Measurements from ENCODE around the gene G3BP1. TPM values are rescaled to one million over a fixed set of nuclear protein-coding genes. Genes with fewer than 3 reads are reported as not detected.
"Not testable (repeated sequence)": the region's sequence is repeated elsewhere in the genome, so short reads cannot be mapped to it uniquely, and the experiment has no call there.

Gene G3BP1
- 108 TPM for total RNA-seq
- 100 to 1,000 TPM; 176 to 199 (median 184) TPM for polyA plus RNA-seq

DNA sequence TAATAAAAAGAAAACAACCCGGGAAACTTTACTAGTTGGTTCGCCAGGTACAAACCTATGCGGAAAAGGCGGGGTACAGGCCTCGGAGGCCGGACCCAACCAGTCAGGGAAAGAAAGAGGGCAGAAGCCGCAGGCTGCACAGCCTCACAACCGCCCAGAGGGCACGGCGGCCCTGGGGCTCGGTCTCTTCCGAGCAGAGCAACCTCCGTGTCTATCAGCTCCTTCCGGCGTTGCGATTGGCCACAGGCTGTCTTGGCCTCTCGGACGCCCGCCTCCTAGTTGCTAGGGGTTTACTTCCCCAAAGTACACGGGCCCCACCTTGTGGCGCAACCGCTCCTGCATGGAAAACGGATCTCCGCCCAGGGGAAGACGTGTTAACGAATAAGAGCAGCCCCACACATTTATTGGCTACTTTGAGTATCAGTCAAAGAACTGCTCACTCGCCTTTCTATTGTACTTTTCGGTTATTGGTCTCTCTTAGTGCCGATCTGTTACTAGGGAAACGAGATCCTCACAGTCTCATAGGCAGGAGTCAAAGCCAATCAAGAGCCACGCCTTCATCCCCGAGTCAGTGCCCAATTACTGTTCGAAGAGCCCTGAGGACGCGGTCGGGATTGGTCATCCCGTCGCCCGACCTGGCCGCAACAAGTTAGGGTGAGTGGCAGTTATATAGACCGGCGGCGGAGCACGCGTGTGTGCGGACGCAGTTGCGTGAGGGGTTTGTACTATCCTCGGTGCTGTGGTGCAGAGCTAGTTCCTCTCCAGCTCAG, at the start of gene G3BP1:
TSS of gene G3BP1 (plus strand) at position 696 of the 770 bp plus-strand sequence. CDS start 14,667 bp downstream, outside the sequence.
- H3K4me1 ChIP-seq (ENCODE audit: control insufficient read depth, insufficient read depth, low read length, poor library complexity, severe bottlenecking) = peaks cover 56% of the 10 kb centered on the region
- Mint-ChIP-seq H3K27ac (peak within 1 kb of the TSS in 2 of 3 donors; percentile 77 to 94), H3K9me3 (peaks cover 0 to 1% (median 0%) of the 10 kb centered on the region in 7 donors), H3K27me3 (no peaks in the 10 kb centered on the region), H3K4me3 (peak within 1 kb of the TSS in 3 of 4 donors; percentile 89 to 97 (median 96)), H3K4me1 (peaks cover 12 to 45% (median 34%) of the 10 kb centered on the region in 4 donors), H3K36me3 (peaks cover 13% of the 10 kb centered on the region)
- no peaks in the 10 kb centered on the region for H3K9me3 ChIP-seq (ENCODE audit: control insufficient read depth in 2 of 2, low read length in 2 of 2)
- DNase-seq (peak; percentile 100), ATAC-seq (ENCODE audit: low read depth in 2 of 2) (peak; percentile 77 to 81)
- H3K36me3 ChIP-seq (ENCODE audit: control insufficient read depth, insufficient read depth, low read length) = no peaks in the 10 kb centered on the region
- H3K27ac ChIP-seq (ENCODE audit: insufficient read depth, low read length, poor library complexity, severe bottlenecking) = peak within 1 kb of the TSS; percentile 95
- H3K4me3 ChIP-seq (ENCODE audit: low read depth, low read length) = peak within 1 kb of the TSS; percentile 92
- H3K27me3 ChIP-seq (ENCODE audit: control insufficient read depth, insufficient read depth, low read length) = no peaks in the 10 kb centered on the region

- Histone ChIP-seq H3K4me1 (ENCODE audit: control insufficient read depth, insufficient read depth, low read length, poor library complexity, severe bottlenecking) (no peaks in the 10 kb centered on the region), H3K9me3 (ENCODE audit: control insufficient read depth in 2 of 2, low read length in 2 of 2) (no peaks in the 10 kb centered on the region), H3K27me3 (ENCODE audit: control insufficient read depth, insufficient read depth, low read length) (no peaks in the 10 kb centered on the region), H3K27ac (ENCODE audit: insufficient read depth, low read length, poor library complexity, severe bottlenecking) (no peak overlapping the region), H3K4me3 (ENCODE audit: low read depth, low read length) (no peak overlapping the region), H3K36me3 (ENCODE audit: control insufficient read depth, insufficient read depth, low read length) (no peaks in the 10 kb centered on the region)
- H3K27ac Mint-ChIP-seq = no peak overlapping the region
- no peaks in the 10 kb centered on the region for H3K27me3 Mint-ChIP-seq
- DNase-seq (no peak), ATAC-seq (ENCODE audit: low read depth in 2 of 2) (no peak)
- no peaks in the 10 kb centered on the region for H3K9me3 Mint-ChIP-seq
- H3K4me1 Mint-ChIP-seq = peaks cover 0 to 3% (median 1%) of the 10 kb centered on the region in 4 donors
- H3K4me3 Mint-ChIP-seq = no peak overlapping the region
- H3K36me3 Mint-ChIP-seq = no peaks in the 10 kb centered on the region
These were observed 49.2 kb upstream of the G3BP1 start for GRCh38 chr5:151722546-151722945.

DNA sequence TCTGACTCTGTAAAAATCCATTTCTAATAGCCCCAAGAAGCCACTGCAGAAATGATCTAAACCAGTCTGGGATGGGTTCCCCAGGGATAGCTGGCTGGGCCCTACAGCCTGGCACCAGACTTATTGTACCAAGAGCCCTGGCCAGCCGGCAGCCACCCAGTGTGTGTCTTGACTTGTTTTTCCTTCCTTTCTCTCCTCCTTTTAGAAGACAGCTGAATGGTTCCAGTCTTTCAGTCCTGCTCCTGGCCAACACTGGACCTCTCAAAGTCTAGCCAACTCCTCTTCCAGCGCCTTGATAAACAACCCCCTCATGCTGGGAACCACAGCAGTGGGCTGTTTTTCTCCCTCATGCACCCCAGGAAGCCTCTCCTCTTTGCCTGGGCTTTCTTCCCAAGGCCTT, 47.4 kb upstream of the G3BP1 start:
- Mint-ChIP-seq H3K27ac (no peak overlapping the region), H3K4me3 (no peak overlapping the region), H3K9me3 (peaks cover 0 to 3% (median 0%) of the 10 kb centered on the region in 7 donors), H3K27me3 (no peaks in the 10 kb centered on the region), H3K4me1 (peaks cover 0 to 2% (median under 1%) of the 10 kb centered on the region in 4 donors), H3K36me3 (peaks cover 8% of the 10 kb centered on the region)
- no peaks in the 10 kb centered on the region for H3K4me1 ChIP-seq (ENCODE audit: control insufficient read depth, insufficient read depth, low read length, poor library complexity, severe bottlenecking)
- H3K27me3 ChIP-seq (ENCODE audit: control insufficient read depth, insufficient read depth, low read length) = no peaks in the 10 kb centered on the region
- DNase-seq = no peak
- no peaks in the 10 kb centered on the region for H3K36me3 ChIP-seq (ENCODE audit: control insufficient read depth, insufficient read depth, low read length)
- H3K9me3 ChIP-seq (ENCODE audit: control insufficient read depth in 2 of 2, low read length in 2 of 2) = no peaks in the 10 kb centered on the region
- no peak for ATAC-seq (ENCODE audit: low read depth in 2 of 2)
- no peak overlapping the region for H3K27ac ChIP-seq (ENCODE audit: insufficient read depth, low read length, poor library complexity, severe bottlenecking)
- no peak overlapping the region for H3K4me3 ChIP-seq (ENCODE audit: low read depth, low read length)

GRCh38 chr5:151729597-151729996, 42.2 kb upstream of the G3BP1 start:
- not testable (repeated sequence) for DNase-seq; H3K4me1 Mint-ChIP-seq; H3K36me3 ChIP-seq (ENCODE audit: control insufficient read depth, insufficient read depth, low read length); ATAC-seq (ENCODE audit: low read depth in 2 of 2); H3K27me3 ChIP-seq (ENCODE audit: control insufficient read depth, insufficient read depth, low read length); H3K9me3 ChIP-seq (ENCODE audit: control insufficient read depth in 2 of 2, low read length in 2 of 2); H3K4me3 Mint-ChIP-seq; H3K27ac ChIP-seq (ENCODE audit: insufficient read depth, low read length, poor library complexity, severe bottlenecking); H3K27me3 Mint-ChIP-seq; H3K4me1 ChIP-seq (ENCODE audit: control insufficient read depth, insufficient read depth, low read length, poor library complexity, severe bottlenecking); H3K4me3 ChIP-seq (ENCODE audit: low read depth, low read length); H3K27ac Mint-ChIP-seq
- H3K9me3 Mint-ChIP-seq = peaks cover 0 to 11% (median 4%) of the 10 kb centered on the region in 7 donors
- H3K36me3 Mint-ChIP-seq = peaks cover 30% of the 10 kb centered on the region

DNA sequence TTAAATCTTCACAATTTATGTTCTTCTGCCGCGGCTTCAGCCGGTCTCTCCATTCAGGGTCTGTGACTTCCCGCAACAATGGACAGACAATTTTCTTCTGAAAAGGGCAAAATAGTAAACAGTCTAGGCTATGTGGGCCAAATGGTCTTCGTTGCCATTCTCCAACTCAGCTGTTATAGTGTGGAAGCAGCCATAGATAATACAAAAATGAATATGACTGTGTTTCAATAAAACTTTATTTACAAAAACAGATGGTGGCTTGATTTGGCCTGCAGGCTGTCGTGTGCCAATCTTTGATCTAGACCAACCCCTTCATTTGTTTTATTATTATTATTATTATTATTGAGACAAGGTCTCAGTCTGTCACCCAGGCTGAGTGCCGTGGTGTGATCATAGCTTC, 41.4 kb upstream of the G3BP1 start:
- H3K4me3 ChIP-seq (ENCODE audit: low read depth, low read length) = no peak overlapping the region
- H3K27me3 ChIP-seq (ENCODE audit: control insufficient read depth, insufficient read depth, low read length) = no peaks in the 10 kb centered on the region
- no peak for DNase-seq
- H3K9me3 ChIP-seq (ENCODE audit: control insufficient read depth in 2 of 2, low read length in 2 of 2) = peaks cover 0 to 2% of the 10 kb centered on the region in 2 experiments
- Mint-ChIP-seq H3K27ac (no peak overlapping the region), H3K36me3 (peaks cover 30% of the 10 kb centered on the region), H3K4me1 (peaks cover 0 to 4% (median 2%) of the 10 kb centered on the region in 4 donors), H3K27me3 (no peaks in the 10 kb centered on the region), H3K4me3 (no peak overlapping the region), H3K9me3 (peaks cover 0 to 11% (median 4%) of the 10 kb centered on the region in 7 donors)
- no peaks in the 10 kb centered on the region for H3K36me3 ChIP-seq (ENCODE audit: control insufficient read depth, insufficient read depth, low read length)
- ATAC-seq (ENCODE audit: low read depth in 2 of 2) = no peak
- no peak overlapping the region for H3K27ac ChIP-seq (ENCODE audit: insufficient read depth, low read length, poor library complexity, severe bottlenecking)
- no peaks in the 10 kb centered on the region for H3K4me1 ChIP-seq (ENCODE audit: control insufficient read depth, insufficient read depth, low read length, poor library complexity, severe bottlenecking)

GRCh38 chr5:151733358-151734063, 38.2 kb upstream of the G3BP1 start:
- Mint-ChIP-seq H3K4me1 (peaks cover 0 to 4% (median 1%) of the 10 kb centered on the region in 4 donors), H3K27me3 (no peaks in the 10 kb centered on the region), H3K9me3 (peaks cover 0 to 11% (median 4%) of the 10 kb centered on the region in 7 donors), H3K27ac (no peak overlapping the region), H3K36me3 (peaks cover 34% of the 10 kb centered on the region), H3K4me3 (no peak overlapping the region)
- DNase-seq = no peak
- Histone ChIP-seq H3K4me3 (ENCODE audit: low read depth, low read length) (no peak overlapping the region), H3K27me3 (ENCODE audit: control insufficient read depth, insufficient read depth, low read length) (no peaks in the 10 kb centered on the region), H3K4me1 (ENCODE audit: control insufficient read depth, insufficient read depth, low read length, poor library complexity, severe bottlenecking) (no peaks in the 10 kb centered on the region), H3K27ac (ENCODE audit: insufficient read depth, low read length, poor library complexity, severe bottlenecking) (no peak overlapping the region), H3K36me3 (ENCODE audit: control insufficient read depth, insufficient read depth, low read length) (peaks cover 2% of the 10 kb centered on the region), H3K9me3 (ENCODE audit: control insufficient read depth in 2 of 2, low read length in 2 of 2) (peaks cover 0 to 2% of the 10 kb centered on the region in 2 experiments)
- ATAC-seq (ENCODE audit: low read depth in 2 of 2) = no peak

DNA sequence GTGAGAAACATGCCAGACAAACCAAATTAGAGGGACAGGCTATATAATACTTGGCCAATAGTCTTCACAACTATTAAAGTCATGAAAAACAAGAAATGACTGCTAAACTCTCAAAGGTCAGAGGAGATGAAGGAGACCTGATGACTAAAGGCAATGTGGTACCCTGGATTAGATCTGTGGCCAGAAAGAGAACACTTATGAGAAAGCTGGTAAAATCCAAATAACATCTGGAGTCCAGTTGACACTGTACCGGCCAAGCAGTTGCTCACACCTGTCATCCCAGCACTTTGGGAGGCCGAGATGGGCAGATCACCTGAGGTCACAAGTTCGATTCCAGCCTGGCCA, 37.7 kb upstream of the G3BP1 start:
- Histone ChIP-seq H3K9me3 (ENCODE audit: control insufficient read depth in 2 of 2, low read length in 2 of 2) (peaks cover 0 to 2% of the 10 kb centered on the region in 2 experiments), H3K4me3 (ENCODE audit: low read depth, low read length) (no peak overlapping the region), H3K4me1 (ENCODE audit: control insufficient read depth, insufficient read depth, low read length, poor library complexity, severe bottlenecking) (no peaks in the 10 kb centered on the region), H3K27ac (ENCODE audit: insufficient read depth, low read length, poor library complexity, severe bottlenecking) (no peak overlapping the region), H3K36me3 (ENCODE audit: control insufficient read depth, insufficient read depth, low read length) (peaks cover 4% of the 10 kb centered on the region), H3K27me3 (ENCODE audit: control insufficient read depth, insufficient read depth, low read length) (no peaks in the 10 kb centered on the region)
- no peak overlapping the region for H3K4me3 Mint-ChIP-seq
- H3K36me3 Mint-ChIP-seq = peaks cover 36% of the 10 kb centered on the region
- no peak for DNase-seq
- peaks cover 0 to 11% (median 4%) of the 10 kb centered on the region in 7 donors for H3K9me3 Mint-ChIP-seq
- peaks cover 0 to 4% (median 1%) of the 10 kb centered on the region in 4 donors for H3K4me1 Mint-ChIP-seq
- H3K27ac Mint-ChIP-seq = no peak overlapping the region
- no peaks in the 10 kb centered on the region for H3K27me3 Mint-ChIP-seq
- ATAC-seq (ENCODE audit: low read depth in 2 of 2) = no peak

Data from CD4-positive, CD25-positive, alpha-beta regulatory T cell (primary cell).